A673 (cell line): ENCODE measurements around the gene RPF1.

ENCODE experiments used
- CTCF ChIP-seq: fragments of 300-800, 200-600 bp; sonication (generic); conservative IDR thresholded peaks from 2 replicates; pipeline ENCODE4 v1.5.1; 2017; ENCODE audit warnings: low read depth, mild to moderate bottlenecking, antibody characterized with exemption, low read length, moderate library complexity, mixed read lengths
- EZH2 ChIP-seq: fragments of 200-600 bp; sonication (generic); IDR thresholded peaks from 2 replicates; pipeline ENCODE4 v1.6.1; 2017; ENCODE audit warnings: borderline replicate concordance, low read depth, mild to moderate bottlenecking, mixed read lengths, antibody characterized with exemption, low read length; ENCODE audit not compliant: poor library complexity, severe bottlenecking

DNA sequence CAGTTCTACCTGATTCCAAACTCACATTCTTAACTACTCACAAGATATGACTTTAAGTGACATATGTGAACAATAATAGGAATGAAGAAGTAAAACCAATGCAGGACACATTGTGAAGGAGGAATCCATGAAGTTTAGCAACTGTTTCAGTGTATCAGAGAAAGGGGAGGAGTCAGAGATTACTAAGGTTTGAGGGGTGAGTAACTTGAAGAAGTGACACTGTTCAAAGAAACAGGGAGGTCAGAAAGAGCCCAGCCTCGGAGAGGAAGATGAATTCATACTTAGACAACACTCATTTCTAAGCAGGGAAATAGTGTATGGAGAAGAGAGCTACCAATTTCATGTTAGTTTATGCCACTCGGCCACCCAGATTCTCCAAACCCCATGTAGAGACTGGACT, 28.2 kb upstream of the RPF1 start:
- no peak for TF ChIP-seq CTCF
- no peak for TF ChIP-seq EZH2
